Smooth muscle cell (in vitro differentiated cells): ENCODE results near the gene HMCN1. TPM values are rescaled to one million over a fixed set of nuclear protein-coding genes. Genes with fewer than 3 reads are reported as not detected.
A peak's percentile ranks its signal among the peaks of the same experiment; 100 is the strongest.

Experiments used
- DNase-seq: peaks from one replicate; lab custom pipeline; 2025; ENCODE audit not compliant: unreplicated experiment; lab: John Stamatoyannopoulos, UW
- H2AFZ ChIP-seq: fragments of 200-600 bp; sonication (generic); 2 replicates; pipeline ENCODE4 v1.6.0; 2016; ENCODE audit warnings: antibody characterized with exemption, low read depth, mild to moderate bottlenecking
- H3F3A ChIP-seq: fragments of 200-600 bp; sonication (generic); 2 replicates; pipeline ENCODE4 v1.6.0; 2017; ENCODE audit warnings: antibody characterized with exemption, low read depth
- H3K27ac ChIP-seq: fragments of 200-600 bp; sonication (generic); 2 replicates; pipeline ENCODE4 v1.5.1; 2016; ENCODE audit warnings: low read depth, mild to moderate bottlenecking
- H3K27me3 ChIP-seq: fragments of 200-600 bp; sonication (generic); 2 replicates; pipeline ENCODE4 v1.6.1; 2016; ENCODE audit warnings: low read depth, mild to moderate bottlenecking
- H3K36me3 ChIP-seq: fragments of 200-600 bp; sonication (generic); 2 replicates; pipeline ENCODE4 v1.5.1; 2016; ENCODE audit warnings: low read depth
- H3K4me1 ChIP-seq: fragments of 200-600 bp; sonication (generic); 2 replicates; pipeline ENCODE4 v1.5.1; 2016; ENCODE audit warnings: low read depth
- H3K4me2 ChIP-seq: fragments of 200-600 bp; sonication (generic); 2 replicates; pipeline ENCODE4 v1.6.0; 2016; ENCODE audit warnings: mild to moderate bottlenecking
- H3K4me3 ChIP-seq: fragments of 200-600 bp; sonication (generic); 2 replicates; pipeline ENCODE4 v1.5.1; 2016; ENCODE audit warnings: mild to moderate bottlenecking
- H3K79me2 ChIP-seq: fragments of 200-600 bp; sonication (generic); 2 replicates; pipeline ENCODE4 v1.6.0; 2016; ENCODE audit warnings: low read depth, mild to moderate bottlenecking
- H3K9ac ChIP-seq: fragments of 200-600 bp; sonication (generic); 2 replicates; pipeline ENCODE4 v1.6.0; 2016; ENCODE audit warnings: low read depth
- H3K9me3 ChIP-seq: fragments of 200-600 bp; sonication (generic); replicated peaks from 2 replicates; pipeline ENCODE4 v1.5.1; 2016; ENCODE audit warnings: low read depth
- H4K20me1 ChIP-seq: fragments of 200-600 bp; sonication (generic); 2 replicates; pipeline ENCODE4 v1.6.0; 2016; ENCODE audit warnings: low read depth
- WGBS: methylation state at CpG from one replicate; pipeline ENCODE4 v1.1.7; 2016; ENCODE audit warnings: low lambda C conversion rate; 5-methylcytosine and 5-hydroxymethylcytosine counted together
- polyA plus RNA-seq: library from polyadenylated mRNA; unstranded; fragments of >200 nt; fragmentation: Nextera tagmentation; extraction: Ambion mirVana; gene quantifications from 2 replicates; pipeline ENCODE4 v1.2.1, GENCODE V29; 2016
- total RNA-seq: library from RNA; depleted of rRNA; stranded (reverse); fragments of >200 nt; gene quantifications from 2 replicates; pipeline ENCODE4 v1.2.3, GENCODE V29; 2014
- TF ChIP-seq, protein P1 (sequence below): fragments of 200-600 bp; sonication (generic); IDR thresholded peaks from 2 replicates; pipeline ENCODE4 v1.5.1; 2017; ENCODE audit warnings: borderline replicate concordance, mild to moderate bottlenecking, antibody characterized with exemption; ENCODE audit not compliant: insufficient read depth, poor library complexity, severe bottlenecking

The HMCN1 gene
- total and polyA plus RNA-seq, 2 experiments from 2014 or later: 18.9 to 118 TPM

- Histone ChIP-seq H3K9me3 (no peaks in the 10 kb centered on the region), H3K79me2 (no peaks in the 10 kb centered on the region), H4K20me1 (no peaks in the 10 kb centered on the region), H3K4me3 (no peak overlapping the region), H3K27ac (peak overlapping the region; percentile 46), H3F3A (peaks cover 4% of the 10 kb centered on the region), H3K4me1 (peaks cover 3% of the 10 kb centered on the region), H3K36me3 (no peaks in the 10 kb centered on the region), H2AFZ (no peak overlapping the region), H3K9ac (no peak overlapping the region), H3K27me3 (no peaks in the 10 kb centered on the region), H3K4me2 (peak overlapping the region; percentile 34)
- WGBS: 14% methylated on average over 4 of the region's 4 CpGs
- DNase-seq: no peak
- TF ChIP-seq, protein P1, sequence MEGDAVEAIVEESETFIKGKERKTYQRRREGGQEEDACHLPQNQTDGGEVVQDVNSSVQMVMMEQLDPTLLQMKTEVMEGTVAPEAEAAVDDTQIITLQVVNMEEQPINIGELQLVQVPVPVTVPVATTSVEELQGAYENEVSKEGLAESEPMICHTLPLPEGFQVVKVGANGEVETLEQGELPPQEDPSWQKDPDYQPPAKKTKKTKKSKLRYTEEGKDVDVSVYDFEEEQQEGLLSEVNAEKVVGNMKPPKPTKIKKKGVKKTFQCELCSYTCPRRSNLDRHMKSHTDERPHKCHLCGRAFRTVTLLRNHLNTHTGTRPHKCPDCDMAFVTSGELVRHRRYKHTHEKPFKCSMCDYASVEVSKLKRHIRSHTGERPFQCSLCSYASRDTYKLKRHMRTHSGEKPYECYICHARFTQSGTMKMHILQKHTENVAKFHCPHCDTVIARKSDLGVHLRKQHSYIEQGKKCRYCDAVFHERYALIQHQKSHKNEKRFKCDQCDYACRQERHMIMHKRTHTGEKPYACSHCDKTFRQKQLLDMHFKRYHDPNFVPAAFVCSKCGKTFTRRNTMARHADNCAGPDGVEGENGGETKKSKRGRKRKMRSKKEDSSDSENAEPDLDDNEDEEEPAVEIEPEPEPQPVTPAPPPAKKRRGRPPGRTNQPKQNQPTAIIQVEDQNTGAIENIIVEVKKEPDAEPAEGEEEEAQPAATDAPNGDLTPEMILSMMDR: peak; percentile 26
Observed at GRCh38 chr1:185719021-185719420, 15.2 kb upstream of the HMCN1 start.

- H3K4me2 ChIP-seq: peak overlapping the region; percentile 1
- WGBS: 11% methylated on average over 2 of the region's 2 CpGs
- peaks cover 3% of the 10 kb centered on the region for H3K4me1 ChIP-seq
- H3K27me3 ChIP-seq: no peaks in the 10 kb centered on the region
- no peak overlapping the region for H3K4me3 ChIP-seq
- DNase-seq: no peak
- no peaks in the 10 kb centered on the region for H3K36me3 ChIP-seq
- TF ChIP-seq, protein P1: peak; percentile 71
- H3K9ac ChIP-seq: no peak overlapping the region
- H3F3A ChIP-seq: peaks cover 4% of the 10 kb centered on the region
- H3K27ac ChIP-seq: peak overlapping the region; percentile 46
- H4K20me1 ChIP-seq: no peaks in the 10 kb centered on the region
- H3K9me3 ChIP-seq: no peaks in the 10 kb centered on the region
- H2AFZ ChIP-seq: no peak overlapping the region
- H3K79me2 ChIP-seq: no peaks in the 10 kb centered on the region
Observed at GRCh38 chr1:185720633-185721272, 13.4 kb upstream of the HMCN1 start.

DNA sequence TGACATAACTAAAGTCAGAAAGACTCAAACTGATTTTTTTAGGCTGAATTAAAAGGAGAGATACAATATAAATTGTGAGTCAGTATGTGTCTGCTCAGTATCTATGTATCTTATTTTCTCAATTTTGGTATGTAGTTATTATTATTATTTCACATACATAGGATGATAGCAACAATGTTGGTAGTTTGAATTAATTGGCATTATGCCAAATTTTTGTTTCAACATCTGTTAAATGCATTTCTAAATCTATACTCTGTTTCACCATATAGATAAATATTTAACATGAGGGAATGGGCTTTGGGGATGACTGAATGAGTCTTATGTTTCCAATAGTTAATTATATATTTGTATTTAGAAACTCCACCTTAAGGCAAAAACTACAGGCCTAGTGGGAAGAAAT lies 12.6 kb upstream of the HMCN1 start:
- peaks cover 4% of the 10 kb centered on the region for H3F3A ChIP-seq
- no peaks in the 10 kb centered on the region for H3K36me3 ChIP-seq
- H3K9me3 ChIP-seq: no peaks in the 10 kb centered on the region
- peaks cover 3% of the 10 kb centered on the region for H3K4me1 ChIP-seq
- H3K4me3 ChIP-seq: no peak overlapping the region
- no peak overlapping the region for H3K9ac ChIP-seq
- no peak overlapping the region for H3K4me2 ChIP-seq
- H3K27ac ChIP-seq: no peak overlapping the region
- H4K20me1 ChIP-seq: no peaks in the 10 kb centered on the region
- TF ChIP-seq, protein P1: no peak
- no peak for DNase-seq
- no peak overlapping the region for H2AFZ ChIP-seq
- H3K27me3 ChIP-seq: no peaks in the 10 kb centered on the region
- no peaks in the 10 kb centered on the region for H3K79me2 ChIP-seq

GRCh38 chr1:185722098-185722497 lies 12.1 kb upstream of the HMCN1 start:
- Histone ChIP-seq H3K4me3 (no peak overlapping the region), H3K9ac (no peak overlapping the region), H3K27ac (no peak overlapping the region), H3K36me3 (no peaks in the 10 kb centered on the region), H3K27me3 (no peaks in the 10 kb centered on the region), H3F3A (peaks cover 4% of the 10 kb centered on the region), H3K4me1 (peaks cover 3% of the 10 kb centered on the region), H4K20me1 (no peaks in the 10 kb centered on the region), H2AFZ (no peak overlapping the region), H3K79me2 (no peaks in the 10 kb centered on the region), H3K9me3 (no peaks in the 10 kb centered on the region), H3K4me2 (no peak overlapping the region)
- 84% methylated on average over 2 of the region's 2 CpGs for WGBS
- TF ChIP-seq, protein P1: no peak
- DNase-seq: no peak
